Stomach (tissue), 9 donors: ENCODE measurements around the gene COL4A2. TPM values are rescaled to one million over a fixed set of nuclear protein-coding genes. Genes with fewer than 3 reads are reported as not detected.
A peak's percentile ranks its signal among the peaks of the same experiment; 100 is the strongest.

Experiments used
- DNase-seq, 2 donors: peaks; one replicate each; pipeline versions ENCODE4 v3.0.0 to v3.0.0-alpha.2; 2013 to 2019
- H3K27ac ChIP-seq, 5 donors: fragments of 200-600 bp in 4 of 5; sonication (generic) in 4 of 5; one replicate each; pipeline ENCODE4 v1.5.1; 2013 to 2019; ENCODE audit warnings: mild to moderate bottlenecking in 1 of 5, moderate library complexity in 1 of 5
- H3K27me3 ChIP-seq, 3 donors: fragments of 200-600 bp; sonication (generic); one replicate each; pipeline ENCODE4 v1.5.1; 2017 to 2019; ENCODE audit warnings: mixed run types in 1 of 3
- H3K36me3 ChIP-seq, 4 donors: fragments of 200-600 bp; sonication (generic); 1 replicate in 3 of 4; 2 replicates in 1 of 4; pipeline ENCODE4 v1.5.1; 2016 to 2019
- H3K4me1 ChIP-seq, 4 donors: fragments of 200-600 bp; sonication (generic); one replicate each; pipeline ENCODE4 v1.5.1; 2016 to 2019
- H3K4me3 ChIP-seq, 4 donors: fragments of 200-600 bp; sonication (generic) in 3 of 4; one replicate each; pipeline ENCODE4 v1.5.1; 2016 to 2019; ENCODE audit warnings: mild to moderate bottlenecking in 1 of 4
- H3K9me3 ChIP-seq, 4 donors: fragments of 200-600 bp; sonication (generic); one replicate each; pipeline ENCODE4 v1.5.1; 2016 to 2019
- EP300 ChIP-seq: sonication (generic); formaldehyde crosslinking; IDR thresholded peaks from one replicate; pipeline ENCODE4 v1.6.1; 2017; ENCODE audit warnings: antibody characterized with exemption
- POLR2A ChIP-seq, 4 donors: fragments of 450-650 bp; IDR thresholded peaks; one replicate each; pipeline ENCODE4 v1.6.1; 2016; ENCODE audit warnings: antibody characterized with exemption in 4 of 4, control low read depth in 2 of 4, mild to moderate bottlenecking in 1 of 4, moderate library complexity in 1 of 4
- POLR2AphosphoS5 ChIP-seq, 3 donors: sonication (generic); formaldehyde crosslinking; IDR thresholded peaks; one replicate each; pipeline ENCODE4 v1.6.1; 2016; ENCODE audit warnings: antibody characterized with exemption in 3 of 3
- WGBS, 5 donors: extraction: QIAGEN DNeasy Blood & Tissue Kit in 3 of 5; methylation state at CpG; one replicate each; pipeline versions ENCODE4 v1.1.5 to v1.1.7; 2013 to 2018; 5-methylcytosine and 5-hydroxymethylcytosine counted together
- intact Hi-C: fragments of 100-400 bp; cut with DNase I; formaldehyde crosslinking; loops from one replicate; pipeline ENCODE4 v1.15.1; 2023; ENCODE audit warnings: low total_unique reads
- polyA plus RNA-seq, 3 donors: library from polyadenylated mRNA; stranded (reverse); fragments of 200-250 nt; gene quantifications; one replicate each; pipeline ENCODE4 v1.2.3, GENCODE V29; 2013
- total RNA-seq, 5 donors: library from RNA; depleted of rRNA; stranded (reverse); fragments of >200 nt; gene quantifications; one replicate each; pipeline versions ENCODE4 v1.1.0 to v1.2.3, GENCODE V29; 2014 to 2016
- TF ChIP-seq, protein P1 (sequence below), 7 experiments: fragments of 450-650 bp in 4 of 7; fragments of 200-600 bp in 3 of 7; sonication (generic) in 3 of 7; IDR thresholded peaks; one replicate each; pipeline ENCODE4 v1.5.1; 2016 to 2019; ENCODE audit warnings: antibody characterized with exemption in 7 of 7, control low read depth in 2 of 7, mild to moderate bottlenecking in 1 of 7
- donor health status: healthy with polysubstance abuse.
- donor health status: Bipolar disorder and iron deficiency.
- donor health status: healthy.

COL4A2 gene
- total and polyA plus RNA-seq, 8 donors, result 24.0 to 531 (median 214) TPM

- Histone ChIP-seq H3K9me3 (no peaks in the 10 kb centered on the region), H3K4me3 (no peak overlapping the region), H3K27me3 (no peaks in the 10 kb centered on the region), H3K27ac (peak overlapping the region in 3 of 5 donors; percentile 4 to 92 (median 25)), H3K4me1 (peaks cover 0 to 48% (median 6%) of the 10 kb centered on the region in 4 donors), H3K36me3 (peaks cover 0 to 22% (median 6%) of the 10 kb centered on the region in 4 donors)
- intact Hi-C loops, result no loop called here
- 72 to 90% (median 83%) methylated on average over 11 of the region's 11 CpGs for WGBS, 5 donors
- DNase-seq, result no peak
- TF ChIP-seq POLR2AphosphoS5 (IDR thresholded peaks at IDR 0.05) (no peak), POLR2A (IDR thresholded peaks at IDR 0.05) (no peak), EP300 (no peak)
- TF ChIP-seq, protein P1, sequence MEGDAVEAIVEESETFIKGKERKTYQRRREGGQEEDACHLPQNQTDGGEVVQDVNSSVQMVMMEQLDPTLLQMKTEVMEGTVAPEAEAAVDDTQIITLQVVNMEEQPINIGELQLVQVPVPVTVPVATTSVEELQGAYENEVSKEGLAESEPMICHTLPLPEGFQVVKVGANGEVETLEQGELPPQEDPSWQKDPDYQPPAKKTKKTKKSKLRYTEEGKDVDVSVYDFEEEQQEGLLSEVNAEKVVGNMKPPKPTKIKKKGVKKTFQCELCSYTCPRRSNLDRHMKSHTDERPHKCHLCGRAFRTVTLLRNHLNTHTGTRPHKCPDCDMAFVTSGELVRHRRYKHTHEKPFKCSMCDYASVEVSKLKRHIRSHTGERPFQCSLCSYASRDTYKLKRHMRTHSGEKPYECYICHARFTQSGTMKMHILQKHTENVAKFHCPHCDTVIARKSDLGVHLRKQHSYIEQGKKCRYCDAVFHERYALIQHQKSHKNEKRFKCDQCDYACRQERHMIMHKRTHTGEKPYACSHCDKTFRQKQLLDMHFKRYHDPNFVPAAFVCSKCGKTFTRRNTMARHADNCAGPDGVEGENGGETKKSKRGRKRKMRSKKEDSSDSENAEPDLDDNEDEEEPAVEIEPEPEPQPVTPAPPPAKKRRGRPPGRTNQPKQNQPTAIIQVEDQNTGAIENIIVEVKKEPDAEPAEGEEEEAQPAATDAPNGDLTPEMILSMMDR (IDR thresholded peaks at IDR 0.05), result no peak
Observed at GRCh38 chr13:110423689-110424302, 116.7 kb downstream of the COL4A2 start.

- Histone ChIP-seq H3K27me3 (no peaks in the 10 kb centered on the region), H3K9me3 (no peaks in the 10 kb centered on the region), H3K4me1 (peaks cover 0 to 48% (median 6%) of the 10 kb centered on the region in 4 donors), H3K27ac (peak overlapping the region in 1 of 5 donors; percentile 32), H3K4me3 (no peak overlapping the region), H3K36me3 (peaks cover 0 to 23% (median 11%) of the 10 kb centered on the region in 4 donors)
- DNase-seq, result no peak
- no peak for TF ChIP-seq POLR2A (IDR thresholded peaks at IDR 0.05)
- TF ChIP-seq, protein P1 (IDR thresholded peaks at IDR 0.05), result no peak
- TF ChIP-seq EP300, result no peak
- no peak for TF ChIP-seq POLR2AphosphoS5 (IDR thresholded peaks at IDR 0.05)
- WGBS, 5 donors, result 67 to 76% (median 74%) methylated on average over 26 of the region's 26 CpGs
- intact Hi-C loops, result no loop called here
Observed at GRCh38 chr13:110424569-110425443, 117.7 kb downstream of the COL4A2 start.

DNA sequence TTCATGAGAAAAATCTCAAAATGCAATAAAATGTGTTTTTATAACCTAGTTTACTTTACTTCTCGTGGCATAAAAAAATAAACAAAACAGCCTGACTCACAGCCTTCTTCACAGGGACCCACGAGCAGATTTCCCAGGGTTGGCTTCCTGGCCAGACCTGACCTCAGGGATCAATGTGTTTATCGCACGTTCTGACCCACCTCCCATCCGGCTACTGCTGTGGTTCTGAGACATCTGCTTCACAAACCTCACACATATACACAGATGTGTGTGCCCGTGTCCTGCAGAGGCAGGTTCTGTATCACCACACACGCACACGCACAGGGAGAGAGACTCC lies 118.3 kb downstream of the COL4A2 start:
- Histone ChIP-seq H3K9me3 (no peaks in the 10 kb centered on the region), H3K27ac (peak overlapping the region in 1 of 5 donors; percentile 31), H3K27me3 (no peaks in the 10 kb centered on the region), H3K4me3 (no peak overlapping the region), H3K36me3 (peaks cover under 1 to 29% (median 15%) of the 10 kb centered on the region in 4 donors), H3K4me1 (peaks cover 0 to 48% (median 6%) of the 10 kb centered on the region in 4 donors)
- DNase-seq, result no peak
- intact Hi-C loops, result no loop called here
- TF ChIP-seq POLR2AphosphoS5 (IDR thresholded peaks at IDR 0.05) (no peak), POLR2A (IDR thresholded peaks at IDR 0.05) (no peak), EP300 (no peak)
- TF ChIP-seq, protein P1 (IDR thresholded peaks at IDR 0.05), result no peak
- WGBS, 5 donors, result 57 to 74% (median 67%) methylated on average over 8 of the region's 8 CpGs

GRCh38 chr13:110426735-110427134 lies 119.7 kb downstream of the COL4A2 start:
- Histone ChIP-seq H3K4me1 (peaks cover 0 to 44% (median 5%) of the 10 kb centered on the region in 4 donors), H3K4me3 (no peak overlapping the region), H3K27ac (peak overlapping the region in 1 of 5 donors; percentile 58), H3K9me3 (no peaks in the 10 kb centered on the region), H3K27me3 (no peaks in the 10 kb centered on the region), H3K36me3 (peaks cover 3 to 43% (median 25%) of the 10 kb centered on the region in 4 donors)
- intact Hi-C loops, result no loop called here
- WGBS, 5 donors, result 65 to 84% (median 74%) methylated on average over 4 of the region's 4 CpGs
- TF ChIP-seq, protein P1 (IDR thresholded peaks at IDR 0.05), result no peak
- TF ChIP-seq POLR2AphosphoS5 (IDR thresholded peaks at IDR 0.05) (no peak), EP300 (no peak), POLR2A (IDR thresholded peaks at IDR 0.05) (no peak)
- no peak for DNase-seq
